GM18870 (cell line): ENCODE measurements around the gene ITPR2.
"Not testable (repeated sequence)": the region's sequence is repeated elsewhere in the genome, so short reads cannot be mapped to it uniquely, and the experiment has no call there.

Experiments used
- ATAC-seq: cut with Tn5 transposase; IDR thresholded peaks from one replicate; pipeline ENCODE4 v1.9.1; 2021; ENCODE audit warnings: moderate library complexity; ENCODE audit not compliant: unreplicated experiment

ITPR2 gene

GRCh38 chr12:26331136-26331535 is 501.9 kb downstream of the ITPR2 start:
- ATAC-seq: no peak

DNA sequence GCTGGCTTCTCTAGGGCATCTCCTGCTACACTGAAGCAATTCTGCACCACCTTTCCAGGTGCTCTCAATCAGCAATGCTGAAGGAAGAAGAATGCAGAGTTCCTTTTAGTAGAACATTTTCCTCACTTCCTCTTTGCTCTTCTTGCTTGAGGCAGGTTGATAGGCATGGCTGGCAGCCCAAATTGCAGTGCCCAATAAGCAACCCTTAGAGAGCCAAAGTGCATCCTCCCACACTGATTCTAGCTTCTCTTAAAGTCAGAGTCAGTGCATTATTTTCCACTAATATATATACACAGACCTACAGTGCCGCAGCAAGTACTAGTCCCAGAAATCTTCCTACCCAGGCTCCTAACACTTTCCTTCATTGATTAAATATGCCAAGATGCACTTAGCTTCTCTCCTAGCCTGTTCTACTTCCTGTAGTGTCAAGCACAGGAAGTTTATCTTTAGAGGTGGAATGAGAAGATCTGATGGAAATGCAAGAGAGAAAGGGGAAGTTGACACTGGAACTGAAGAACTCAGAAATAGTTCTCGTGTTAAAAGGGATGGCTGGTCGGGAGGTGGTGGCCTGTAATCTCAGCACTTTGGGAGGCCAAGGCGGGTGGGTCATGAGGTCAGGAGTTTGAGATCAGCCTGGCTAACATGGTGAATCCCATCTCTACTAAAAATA is 504.9 kb downstream of the ITPR2 start:
- no peak for ATAC-seq

GRCh38 chr12:26323673-26324072 is 509.3 kb downstream of the ITPR2 start:
- ATAC-seq: no peak

GRCh38 chr12:26319511-26319910 is 513.5 kb downstream of the ITPR2 start:
- ATAC-seq: no peak

DNA sequence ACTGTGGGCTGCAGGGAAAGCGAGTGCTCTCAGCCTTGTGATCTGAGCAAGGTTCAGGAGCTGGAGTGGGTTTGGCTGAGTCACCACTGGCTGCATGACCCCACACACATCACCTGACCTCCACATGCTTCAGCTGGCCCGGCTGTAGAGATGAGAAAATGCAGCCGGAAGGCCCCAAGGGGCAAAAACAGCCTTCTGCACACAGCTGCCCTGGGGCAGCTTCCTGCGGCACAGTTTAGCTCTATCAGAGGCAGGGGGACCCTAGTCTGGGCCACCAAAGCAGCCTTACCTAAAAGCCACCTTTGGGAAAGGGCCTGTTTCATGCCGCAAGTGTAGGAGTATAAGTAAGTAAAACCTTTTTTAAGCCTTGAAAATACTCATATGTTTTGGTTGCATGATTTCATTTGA is 514.3 kb downstream of the ITPR2 start:
- ATAC-seq: peak; percentile 81

DNA sequence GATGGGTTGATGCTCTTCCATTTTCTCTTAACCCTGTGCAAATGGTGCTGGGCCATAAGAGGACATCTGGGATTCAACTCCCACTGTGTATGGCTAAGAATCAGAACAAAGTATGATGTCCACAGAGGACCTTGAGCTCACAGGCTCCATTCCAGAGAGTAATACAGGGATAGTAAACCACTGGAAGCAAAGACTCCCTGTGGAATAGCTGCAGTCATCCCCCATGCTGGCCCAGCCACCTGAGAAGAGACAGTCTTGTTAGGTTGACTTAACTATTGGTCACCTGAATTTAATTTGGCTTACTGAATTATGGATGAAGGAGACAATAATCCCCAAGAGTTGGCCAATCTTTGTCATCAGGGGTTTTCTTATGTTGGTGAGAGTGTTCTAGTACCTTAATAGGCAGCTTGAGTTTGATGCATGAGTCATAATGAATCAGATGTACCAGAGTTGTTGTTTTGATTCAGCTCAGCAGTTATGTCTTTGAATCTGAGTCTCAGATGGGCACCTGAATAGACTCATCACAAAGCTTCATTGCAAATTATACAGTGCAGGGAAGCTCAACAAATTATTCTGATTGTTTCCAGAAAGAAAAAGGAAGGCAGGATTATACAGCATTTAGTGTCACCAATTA is 514.9 kb downstream of the ITPR2 start:
- peak; percentile 55 for ATAC-seq

GRCh38 chr12:26314103-26314502 is 518.9 kb downstream of the ITPR2 start:
- not testable (repeated sequence) for ATAC-seq

GRCh38 chr12:26310489-26310888 is 522.5 kb downstream of the ITPR2 start:
- ATAC-seq: not testable (repeated sequence)

DNA sequence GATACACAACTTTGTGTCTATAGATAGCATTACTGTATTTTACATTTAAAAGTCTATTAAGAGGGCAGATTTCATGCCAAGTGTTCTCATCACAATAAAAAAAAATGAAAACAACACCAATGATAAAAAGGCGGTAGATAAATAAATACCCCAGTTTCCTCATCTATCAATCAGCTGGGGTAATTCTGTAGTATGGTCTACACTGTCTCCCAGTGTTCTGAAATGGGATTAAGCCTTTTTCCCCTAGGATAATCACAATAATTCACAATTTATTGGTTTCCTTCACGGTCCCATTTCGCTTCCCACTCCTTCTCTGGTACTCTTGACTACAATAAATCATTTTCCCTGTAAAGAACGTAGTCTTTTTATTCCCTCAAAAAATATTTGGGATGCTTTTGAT is 523.4 kb downstream of the ITPR2 start:
- no peak for ATAC-seq

DNA sequence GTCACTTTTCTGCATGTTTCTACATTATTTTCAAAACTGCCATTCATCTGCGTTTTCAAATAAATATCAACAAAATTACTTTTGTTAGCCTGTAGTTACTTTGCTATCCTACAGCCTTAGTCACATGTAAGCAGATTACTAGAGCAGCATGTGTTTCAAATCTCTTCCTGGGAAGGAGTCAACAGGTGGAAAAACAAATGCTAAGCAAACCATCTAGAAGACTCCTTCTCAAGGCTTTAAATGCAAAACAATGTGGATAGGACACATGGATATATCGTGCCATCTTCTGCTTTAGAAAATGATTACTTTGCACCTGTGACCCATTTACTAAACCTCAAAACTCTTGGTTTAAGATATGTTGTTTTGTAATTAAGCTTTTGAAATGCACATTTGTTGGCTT is 528.7 kb downstream of the ITPR2 start:
- ATAC-seq: no peak

DNA sequence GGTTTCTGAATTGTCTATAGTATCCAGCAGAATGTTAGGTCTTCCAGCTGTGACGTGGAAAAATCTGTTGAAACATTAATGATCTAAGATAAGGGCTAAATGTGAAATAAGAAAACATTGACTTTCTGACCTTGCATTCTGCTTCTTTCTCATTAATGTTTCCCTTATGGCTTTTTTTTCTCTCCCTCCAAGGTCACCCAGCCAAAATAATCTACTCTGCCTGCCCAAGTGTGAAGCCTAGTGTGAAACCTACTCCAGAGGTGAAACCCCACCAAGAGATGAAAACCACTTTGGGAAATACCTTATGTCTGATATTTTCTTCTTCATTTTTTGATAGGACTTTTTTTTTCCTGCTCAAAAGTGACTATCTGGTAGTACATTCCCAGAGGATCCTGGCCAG is 529.6 kb downstream of the ITPR2 start:
- no peak for ATAC-seq

GRCh38 chr12:26302776-26303175 is 530.2 kb downstream of the ITPR2 start:
- ATAC-seq: no peak

DNA sequence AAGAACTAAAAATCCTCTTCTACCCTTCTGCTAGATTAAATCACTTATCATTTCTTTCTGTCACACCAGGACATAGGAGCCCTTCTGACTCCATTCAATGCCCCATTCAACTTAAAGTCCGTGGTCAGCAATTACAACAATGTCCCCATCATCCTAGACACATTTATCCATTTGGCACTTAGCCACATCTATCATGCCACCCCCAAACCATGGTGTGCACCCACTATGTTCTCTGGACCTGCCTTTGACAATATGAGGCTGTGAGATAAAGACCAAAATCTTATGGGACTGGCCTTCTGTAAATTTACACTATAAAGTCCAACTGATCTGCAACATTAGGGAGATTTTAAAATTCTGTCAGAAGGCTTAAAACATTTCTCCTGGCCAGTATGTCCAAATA is 533.2 kb downstream of the ITPR2 start:
- ATAC-seq: no peak

DNA sequence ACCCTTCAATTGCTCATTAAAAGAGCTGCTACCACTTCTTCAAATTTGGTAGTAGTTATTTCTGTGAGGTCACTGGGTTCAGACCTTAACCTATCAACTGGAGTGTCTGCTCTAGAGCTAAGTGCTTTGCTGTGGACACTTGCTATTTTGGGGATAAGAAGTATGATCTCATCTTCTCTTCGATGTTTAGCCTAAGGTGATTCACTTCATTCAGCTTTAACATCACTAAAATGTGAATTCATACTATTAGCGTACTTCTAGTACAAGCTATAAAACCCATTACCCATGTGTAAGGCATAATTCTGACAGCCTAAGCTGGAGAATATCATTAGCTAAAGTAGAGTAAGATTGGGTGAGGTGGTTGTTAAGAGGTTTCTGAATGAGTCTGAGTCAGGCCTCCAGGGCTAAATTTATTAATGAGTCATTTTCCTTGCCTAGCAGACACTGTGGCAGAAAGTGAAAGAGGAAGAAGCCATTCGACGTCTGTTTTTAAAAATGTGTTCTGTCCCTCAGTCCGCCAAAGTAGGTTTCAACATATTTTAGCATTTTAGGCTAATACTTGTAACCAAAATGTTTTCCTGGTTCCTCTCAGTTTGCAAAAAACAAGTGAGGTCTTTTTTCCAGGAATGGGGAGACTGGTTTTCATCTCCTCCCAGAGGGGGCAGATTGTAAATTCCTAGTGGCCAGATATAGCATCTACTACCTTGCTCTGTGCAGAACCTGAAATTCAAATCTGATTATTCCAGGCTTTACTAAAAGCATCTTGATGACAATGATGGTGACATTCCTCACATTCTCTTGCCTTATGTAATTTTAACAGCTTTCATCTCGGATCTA is 534.0 kb downstream of the ITPR2 start:
- peak; percentile 100 for ATAC-seq

DNA sequence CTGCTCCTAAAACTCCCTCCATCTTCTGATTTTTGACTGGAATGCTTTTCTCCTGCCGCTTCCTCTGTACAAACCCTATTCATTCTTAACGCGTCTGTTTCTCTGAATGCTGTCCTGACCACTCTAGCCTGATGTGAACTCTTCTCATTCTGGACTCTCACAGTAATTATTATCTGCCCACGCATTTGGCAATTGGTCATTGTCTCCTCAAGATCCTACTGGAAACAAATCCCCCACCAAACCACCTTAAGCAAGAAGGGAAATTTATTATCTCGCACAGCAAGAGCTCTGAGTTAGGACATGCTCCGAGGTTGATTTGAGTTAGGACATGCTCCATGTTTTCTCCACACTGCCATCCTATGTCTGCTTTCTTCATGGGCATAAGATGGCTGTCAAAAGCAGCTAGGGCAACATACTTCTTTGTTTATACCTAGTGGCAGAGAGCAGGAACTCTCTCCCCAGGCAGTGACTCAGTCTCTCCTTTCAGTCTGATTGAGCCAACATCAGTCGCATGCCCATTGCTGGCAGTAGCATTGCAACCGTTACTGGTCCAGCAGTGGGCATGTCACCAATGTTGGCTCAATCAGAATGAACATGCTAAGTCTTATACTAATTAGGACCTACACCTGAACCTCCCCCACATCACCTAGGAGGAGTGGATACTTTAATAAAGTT is 535.5 kb downstream of the ITPR2 start:
- ATAC-seq: no peak

DNA sequence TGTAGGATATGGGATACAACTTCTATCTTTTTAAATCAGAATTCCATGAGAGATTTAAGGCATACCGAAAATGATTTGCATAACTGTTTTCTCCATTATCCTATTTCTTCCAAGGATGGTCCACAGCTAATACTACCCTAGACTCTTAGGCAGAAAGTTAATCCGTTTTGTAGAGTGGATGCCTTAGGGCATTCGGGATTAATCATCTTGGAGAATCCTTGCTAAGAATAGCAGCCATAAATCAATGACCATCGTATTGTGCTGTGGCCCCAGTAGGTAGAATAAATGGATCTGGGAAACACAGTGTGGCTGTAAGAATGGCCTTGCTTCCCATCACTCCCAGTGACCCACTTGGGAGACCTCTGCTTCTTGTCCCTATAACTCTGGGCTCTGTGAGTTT is 538.0 kb downstream of the ITPR2 start:
- ATAC-seq: no peak

GRCh38 chr12:26293612-26294011 is 539.4 kb downstream of the ITPR2 start:
- no peak for ATAC-seq

- no peak for ATAC-seq
These were observed 540.4 kb downstream of the ITPR2 start for GRCh38 chr12:26292596-26292995.

DNA sequence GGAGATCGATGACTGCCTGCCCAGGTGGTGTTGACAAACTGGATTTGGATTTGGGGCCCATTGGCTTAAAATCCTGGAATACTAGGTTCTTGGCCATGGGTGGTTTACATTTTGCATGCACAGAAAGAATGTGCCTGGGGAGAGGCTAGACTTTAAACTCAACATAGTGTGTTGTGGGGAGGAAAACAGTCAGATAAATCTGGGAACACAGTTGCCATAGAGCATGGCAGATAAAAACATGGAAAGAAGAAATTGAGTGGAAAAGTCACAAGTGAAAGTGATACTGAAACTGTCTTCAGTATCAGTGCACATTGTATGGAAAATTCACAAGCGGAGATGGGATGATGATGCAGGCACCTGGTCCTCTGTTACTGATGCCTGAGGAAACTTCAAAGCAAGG is 542.4 kb downstream of the ITPR2 start:
- no peak for ATAC-seq

GRCh38 chr12:26287671-26288381 is 545.2 kb downstream of the ITPR2 start:
- no peak for ATAC-seq
